GM10266 (cell line): Measurements from ENCODE around the gene LRRC45.

Source experiments
- DNase-seq: peaks from one replicate; pipeline ENCODE4 v3.0.0; 2012; ENCODE audit errors: extremely low spot score
- TF ChIP-seq, protein P1 (sequence below): IDR thresholded peaks from 2 replicates; pipeline ENCODE4 v1.5.1; 2012; ENCODE audit warnings: mild to moderate bottlenecking, low read depth; ENCODE audit not compliant: control insufficient read depth, insufficient read depth; ENCODE audit errors: missing control alignments

Gene LRRC45

DNA sequence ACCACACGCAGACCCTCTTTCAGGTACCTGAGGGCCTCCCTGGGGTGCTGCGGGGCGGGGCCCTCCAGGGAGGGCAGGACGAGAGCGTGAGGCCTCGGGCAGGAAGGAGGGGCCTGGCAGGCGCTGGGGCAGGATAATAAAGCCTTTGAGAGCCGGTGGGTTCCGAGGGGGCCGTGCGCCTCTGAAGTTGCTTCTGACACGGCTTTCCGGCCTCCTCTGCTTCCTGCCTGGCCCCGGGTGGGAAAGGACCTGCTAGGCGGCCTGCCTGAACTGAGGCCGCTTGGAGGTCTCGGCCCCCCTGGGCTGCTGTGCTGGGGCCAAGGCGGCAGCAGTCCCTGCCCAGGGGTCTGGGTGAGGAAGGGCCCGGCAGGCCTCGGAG lies 10.9 kb upstream of the LRRC45 start:
- no peak for DNase-seq
- TF ChIP-seq, protein P1, sequence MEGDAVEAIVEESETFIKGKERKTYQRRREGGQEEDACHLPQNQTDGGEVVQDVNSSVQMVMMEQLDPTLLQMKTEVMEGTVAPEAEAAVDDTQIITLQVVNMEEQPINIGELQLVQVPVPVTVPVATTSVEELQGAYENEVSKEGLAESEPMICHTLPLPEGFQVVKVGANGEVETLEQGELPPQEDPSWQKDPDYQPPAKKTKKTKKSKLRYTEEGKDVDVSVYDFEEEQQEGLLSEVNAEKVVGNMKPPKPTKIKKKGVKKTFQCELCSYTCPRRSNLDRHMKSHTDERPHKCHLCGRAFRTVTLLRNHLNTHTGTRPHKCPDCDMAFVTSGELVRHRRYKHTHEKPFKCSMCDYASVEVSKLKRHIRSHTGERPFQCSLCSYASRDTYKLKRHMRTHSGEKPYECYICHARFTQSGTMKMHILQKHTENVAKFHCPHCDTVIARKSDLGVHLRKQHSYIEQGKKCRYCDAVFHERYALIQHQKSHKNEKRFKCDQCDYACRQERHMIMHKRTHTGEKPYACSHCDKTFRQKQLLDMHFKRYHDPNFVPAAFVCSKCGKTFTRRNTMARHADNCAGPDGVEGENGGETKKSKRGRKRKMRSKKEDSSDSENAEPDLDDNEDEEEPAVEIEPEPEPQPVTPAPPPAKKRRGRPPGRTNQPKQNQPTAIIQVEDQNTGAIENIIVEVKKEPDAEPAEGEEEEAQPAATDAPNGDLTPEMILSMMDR: no peak

DNA sequence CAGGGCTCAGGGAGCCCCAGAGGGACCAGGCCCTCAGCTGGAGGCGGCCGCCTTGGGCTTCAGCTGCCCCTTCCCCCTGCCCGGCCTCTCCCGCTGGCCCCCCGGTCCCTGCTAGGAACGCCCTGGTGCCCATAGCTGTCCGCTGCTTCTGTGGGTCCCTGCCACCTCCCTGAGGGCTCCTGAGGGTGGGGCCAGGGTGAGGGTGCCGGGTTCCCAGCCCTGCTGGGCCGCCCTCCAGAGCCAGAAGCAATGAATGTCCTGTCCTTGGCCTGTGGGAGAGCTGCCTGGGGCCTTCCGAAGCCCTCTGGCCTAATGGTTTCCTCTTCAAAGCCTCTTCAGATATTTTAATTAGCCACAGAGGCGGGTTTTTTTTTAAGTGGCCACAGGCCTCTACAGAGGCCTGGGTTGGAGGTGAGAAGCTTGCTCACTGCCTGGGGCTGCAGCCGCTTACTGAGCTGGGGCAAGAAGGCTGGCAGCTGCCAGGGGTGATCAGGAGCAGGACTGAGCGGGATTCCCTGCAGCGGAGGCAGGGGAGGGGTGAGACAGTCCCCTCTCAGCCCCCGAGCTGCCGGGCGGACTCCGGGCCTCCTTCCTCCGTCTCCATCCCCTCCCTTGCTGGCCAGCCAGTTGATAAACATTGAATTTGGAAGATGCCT lies 10.3 kb upstream of the LRRC45 start:
- TF ChIP-seq, protein P1: no peak
- no peak for DNase-seq

DNA sequence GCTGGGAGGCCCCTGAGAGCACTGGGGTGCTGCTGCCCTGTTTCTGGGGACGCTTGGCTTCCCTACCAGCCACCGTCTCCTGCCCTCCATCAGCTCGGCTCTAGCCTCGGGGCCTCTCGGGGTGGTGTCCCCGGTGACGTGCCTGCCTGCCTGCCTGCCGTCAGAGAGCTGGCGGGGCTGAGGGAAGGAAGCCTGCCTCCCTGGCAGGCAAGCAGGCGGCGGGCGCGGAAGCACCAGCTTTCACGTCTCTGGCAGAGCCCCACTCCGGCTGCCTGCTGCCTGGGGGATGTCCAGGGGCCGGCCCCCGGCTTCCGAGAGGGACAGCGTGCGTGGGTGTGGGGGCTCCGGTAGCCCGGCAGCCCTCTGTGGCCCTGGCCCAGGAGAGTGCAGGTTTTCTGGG lies 9.8 kb upstream of the LRRC45 start:
- no peak for DNase-seq
- TF ChIP-seq, protein P1: no peak

DNA sequence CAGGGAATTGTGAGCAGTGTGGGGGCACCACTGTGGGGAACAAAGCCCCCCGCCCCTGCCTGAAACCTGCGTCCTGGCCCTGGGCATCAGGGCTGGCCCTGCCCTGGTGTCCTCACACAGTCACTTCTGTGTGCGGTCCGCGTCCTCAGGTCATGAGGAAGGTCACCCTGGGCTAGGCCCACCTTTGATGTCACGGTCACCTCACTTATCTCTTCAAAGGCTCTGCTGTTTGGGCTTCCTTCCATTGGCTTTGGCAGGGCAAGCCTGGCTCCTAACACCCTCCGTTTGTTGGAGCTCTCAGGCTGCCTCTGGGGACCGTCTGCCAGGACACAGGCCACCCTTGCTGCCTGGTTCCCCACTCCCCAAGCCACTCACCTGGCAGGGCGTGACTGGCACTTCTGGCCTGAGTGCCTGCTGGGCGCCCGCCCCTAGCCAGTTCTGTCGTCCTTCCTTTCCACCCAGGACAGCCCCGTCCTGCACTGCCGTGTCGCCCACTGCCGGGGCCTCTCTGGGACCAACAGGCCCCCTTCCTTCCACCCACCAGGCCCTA lies 9.3 kb upstream of the LRRC45 start:
- TF ChIP-seq, protein P1: no peak
- no peak for DNase-seq

GRCh38 chr17:82014432-82014831 lies 8.7 kb upstream of the LRRC45 start:
- no peak for DNase-seq
- TF ChIP-seq, protein P1: no peak

DNA sequence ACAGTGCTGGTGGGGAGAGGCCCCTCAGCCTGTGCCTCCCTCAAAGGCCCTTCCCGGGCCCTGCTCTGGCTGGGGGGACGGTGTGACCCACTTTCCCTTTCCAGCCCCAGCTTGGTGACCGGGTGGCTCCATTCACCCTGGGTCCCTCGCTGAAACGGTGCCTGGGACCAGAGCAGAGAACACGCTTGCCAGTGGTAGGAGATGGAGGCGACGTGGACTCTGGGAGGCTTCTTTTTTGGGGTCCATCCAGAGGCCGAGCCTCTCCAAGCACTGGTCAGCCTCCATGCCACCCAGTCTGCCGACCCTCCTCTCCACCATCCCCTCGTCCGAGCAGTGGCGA lies 8.2 kb upstream of the LRRC45 start:
- TF ChIP-seq, protein P1: no peak
- no peak for DNase-seq

GRCh38 chr17:82015311-82015971 lies 7.7 kb upstream of the LRRC45 start:
- TF ChIP-seq, protein P1: no peak
- no peak for DNase-seq
